Ovary (tissue), 3 donors: ENCODE results near the gene SEC14L1.

Experiments used
- CTCF ChIP-seq, 3 donors: fragments of 450-650 bp in 2 of 3; fragments of 200-600 bp in 1 of 3; IDR thresholded peaks; one replicate each; pipeline versions ENCODE4 v1.5.1 to v1.8.0; 2016 to 2022; ENCODE audit warnings: antibody characterized with exemption in 3 of 3, mild to moderate bottlenecking in 1 of 3
- POLR2A ChIP-seq: fragments of 450-650 bp; IDR thresholded peaks from one replicate; pipeline ENCODE4 v1.6.1; 2017; ENCODE audit warnings: antibody characterized with exemption, mild to moderate bottlenecking, moderate library complexity
- donor health status: DM: no; HTN: no; CAD: no.

GRCh38 chr17:77141846-77142449 lies 1.2 kb downstream of the SEC14L1 start:
- TF ChIP-seq CTCF (IDR thresholded peaks at IDR 0.05) = no peak
- TF ChIP-seq POLR2A = no peak
